Measurements from ENCODE around the gene ULK4. TPM values are rescaled to one million over a fixed set of nuclear protein-coding genes. Genes with fewer than 3 reads are reported as not detected.
"Not testable (repeated sequence)": the region's sequence is repeated elsewhere in the genome, so short reads cannot be mapped to it uniquely, and the experiment has no call there.

The ULK4 gene
- 1 to 10 TPM; 1.2 to 3.7 (median 2.1) TPM for polyA plus RNA-seq (ENCODE audit: insufficient read length in 10 of 10)
- long read RNA-seq, donor 1, result 0 reads
- long read RNA-seq, donor 2, result 0 reads
- long read RNA-seq, donor 3, result 0 reads
- long read RNA-seq, donor 4, result 0 reads
- long read RNA-seq, donor 5, partial matches to known transcripts, result 0 of 1 reads
- long read RNA-seq, donor 5, other reads (novel, unspliced or antisense), result 0 of 1 reads
- long read RNA-seq, donor 6, result 0 reads
- long read RNA-seq, donor 7, result 0 reads
- long read RNA-seq, donor 8, result 0 reads
- long read RNA-seq, donor 9, result 0 reads

GRCh38 chr3:41961751-41962679 lies at the start of gene ULK4:
Gene ULK4 (minus strand): TSS chr3:41962103. CDS start chr3:41954759, 7,344 bp downstream.
- DNase-seq, result peak; percentile 99 to 100 (median 100)

GRCh38 chr3:42010530-42010929 lies 48.6 kb upstream of the ULK4 start:
- peak in 1 of 3 donors; percentile 61 for DNase-seq

GRCh38 chr3:42009456-42009855 lies 47.6 kb upstream of the ULK4 start:
- DNase-seq, result no peak

- DNase-seq, result no peak
Measured at GRCh38 chr3:42007785-42008184, 45.9 kb upstream of the ULK4 start.

GRCh38 chr3:42005401-42005800 lies 43.5 kb upstream of the ULK4 start:
- no peak for DNase-seq

- no peak for DNase-seq
Measured at GRCh38 chr3:42002790-42003189, 40.9 kb upstream of the ULK4 start.

- no peak for DNase-seq
Measured at GRCh38 chr3:42001777-42002176, 39.9 kb upstream of the ULK4 start.

- DNase-seq, result no peak
Measured at GRCh38 chr3:41999909-42000308, 38.0 kb upstream of the ULK4 start.

- DNase-seq, result peak in 1 of 3 donors; percentile 75
Measured at GRCh38 chr3:41997702-41998550, 36.0 kb upstream of the ULK4 start.

- no peak for DNase-seq
Measured at GRCh38 chr3:41991437-41991836, 29.5 kb upstream of the ULK4 start.

GRCh38 chr3:41989518-41989917 lies 27.6 kb upstream of the ULK4 start:
- no peak for DNase-seq

GRCh38 chr3:41987627-41988026 lies 25.7 kb upstream of the ULK4 start:
- DNase-seq, result no peak

- DNase-seq, result no peak
Measured at GRCh38 chr3:41986561-41986960, 24.7 kb upstream of the ULK4 start.

- DNase-seq, result no peak
Measured at GRCh38 chr3:41985018-41985417, 23.1 kb upstream of the ULK4 start.

- not testable (repeated sequence) for DNase-seq
Measured at GRCh38 chr3:41983091-41983490, 21.2 kb upstream of the ULK4 start.

GRCh38 chr3:41977401-41977800 lies 15.5 kb upstream of the ULK4 start:
- not testable (repeated sequence) for DNase-seq

- peak in 1 of 3 donors; percentile 9 for DNase-seq
Measured at GRCh38 chr3:41975416-41976103, 13.7 kb upstream of the ULK4 start.

GRCh38 chr3:41974223-41974622 lies 12.3 kb upstream of the ULK4 start:
- no peak for DNase-seq

GRCh38 chr3:41972802-41973201 lies 10.9 kb upstream of the ULK4 start:
- DNase-seq, result no peak

GRCh38 chr3:41966206-41966605 lies 4.3 kb upstream of the ULK4 start:
- DNase-seq, result no peak

GRCh38 chr3:41963823-41964222 lies 1.9 kb upstream of the ULK4 start:
- DNase-seq, result no peak
